Esophagus squamous epithelium (tissue), 5 donors: ENCODE results near the gene FAM131C. TPM values are rescaled to one million over a fixed set of nuclear protein-coding genes. Genes with fewer than 3 reads are reported as not detected.
"Not testable (repeated sequence)": the region's sequence is repeated elsewhere in the genome, so short reads cannot be mapped to it uniquely, and the experiment has no call there.

Source experiments
- DNase-seq: peaks from one replicate; lab custom pipeline; 2025; lab: John Stamatoyannopoulos, UW
- H3K27ac ChIP-seq, 4 donors: fragments of 200-600 bp; sonication (generic); one replicate each; pipeline ENCODE4 v1.5.1; 2016 to 2019; ENCODE audit warnings: mild to moderate bottlenecking in 1 of 4
- H3K27me3 ChIP-seq, 4 donors: fragments of 200-600 bp; sonication (generic); 1 replicate in 3 of 4; 2 replicates in 1 of 4; pipeline versions ENCODE4 v1.5.1 to v1.6.0; 2017 to 2021; ENCODE audit warnings: antibody characterized with exemption in 1 of 4
- H3K36me3 ChIP-seq, 3 donors: fragments of 200-600 bp; sonication (generic); one replicate each; pipeline ENCODE4 v1.5.1; 2016 to 2019
- H3K4me1 ChIP-seq, 3 donors: fragments of 200-600 bp; sonication (generic); one replicate each; pipeline ENCODE4 v1.5.1; 2017 to 2019
- H3K4me3 ChIP-seq, 4 donors: fragments of 200-600 bp; sonication (generic); 1 replicate in 3 of 4; 2 replicates in 1 of 4; pipeline ENCODE4 v1.5.1; 2016 to 2019; ENCODE audit warnings: mild to moderate bottlenecking in 2 of 4, moderate library complexity in 1 of 4
- H3K9me3 ChIP-seq, 3 donors: fragments of 200-600 bp; sonication (generic); one replicate each; pipeline ENCODE4 v1.5.1; 2016 to 2019
- CTCF ChIP-seq, 6 experiments: fragments of 450-650 bp in 4 of 6; fragments of 200-600 bp in 2 of 6; sonication (generic) in 2 of 6; IDR thresholded peaks; one replicate each; pipeline ENCODE4 v1.5.1; 2016 to 2019; ENCODE audit warnings: antibody characterized with exemption in 6 of 6, mild to moderate bottlenecking in 4 of 6, moderate library complexity in 4 of 6
- POLR2A ChIP-seq, 4 donors: fragments of 450-650 bp; IDR thresholded peaks; one replicate each; pipeline ENCODE4 v1.6.1; 2017; ENCODE audit warnings: antibody characterized with exemption in 4 of 4, mild to moderate bottlenecking in 4 of 4, moderate library complexity in 3 of 4
- WGBS, 2 donors: methylation state at CpG; one replicate each; pipeline ENCODE4 v1.1.5; 2018; 5-methylcytosine and 5-hydroxymethylcytosine counted together
- intact Hi-C: fragments of 100-400 bp; cut with DNase I; formaldehyde crosslinking; loops from one replicate; pipeline ENCODE4 v1.15.0; 2022
- total RNA-seq, 4 donors: library from RNA; depleted of rRNA; stranded (reverse); fragments of >200 nt; gene quantifications; one replicate each; pipeline ENCODE4 v1.1.0, GENCODE V29; 2016
- donor health status: DM: yes; HTN: yes; CAD: no.

FAM131C gene
- total RNA-seq, 4 donors from 2014 or later = 1.6 to 4.5 TPM; not detected in 2

DNA sequence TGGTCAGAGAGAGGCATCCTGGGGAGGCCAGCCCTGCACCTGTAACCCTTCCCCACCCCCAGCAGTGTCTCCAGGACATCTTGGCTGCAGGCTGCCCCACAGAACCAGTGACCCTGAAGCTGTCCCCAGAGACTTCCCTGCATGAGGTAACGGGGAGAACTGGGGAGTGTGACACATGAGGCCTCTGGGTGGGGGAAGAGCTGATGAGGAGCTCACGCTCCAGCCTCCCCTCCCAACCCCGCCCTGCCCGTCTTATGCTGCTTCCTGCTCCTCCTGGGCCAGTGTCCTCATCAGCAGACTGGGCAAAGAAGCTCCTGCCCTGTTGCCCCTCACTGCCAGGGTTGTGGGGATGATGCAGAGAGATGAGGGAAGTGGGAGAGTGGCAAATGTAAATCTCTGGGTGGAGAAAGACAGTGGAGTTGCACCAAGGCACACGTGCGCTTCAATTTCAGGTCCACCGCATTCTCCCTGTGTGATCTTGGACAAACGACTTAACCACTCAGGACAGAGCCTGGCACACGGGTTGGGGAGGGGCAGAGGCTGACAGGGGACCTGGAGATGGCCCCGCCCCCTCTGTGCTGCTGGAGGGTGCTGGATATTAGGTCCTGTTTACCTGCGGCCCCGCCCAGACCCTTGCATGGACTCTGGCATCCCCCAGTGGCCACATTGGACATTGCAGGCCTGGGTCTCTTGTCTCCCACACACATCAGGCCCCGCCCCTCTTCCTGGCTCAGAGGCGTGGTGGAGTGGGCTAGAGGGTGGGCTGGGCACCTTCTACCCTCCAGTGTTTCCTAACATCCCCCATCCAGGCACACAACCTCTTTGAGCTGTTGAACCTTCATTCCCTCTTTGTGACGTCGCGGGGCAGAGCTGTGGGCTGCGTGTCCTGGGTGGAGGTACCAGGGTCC is 17.6 kb downstream of the FAM131C start:
- 44 to 51% methylated on average over 4 to 5 of the region's 18 CpGs for WGBS, 2 donors

GRCh38 chr1:16054598-16055540 is 18.6 kb downstream of the FAM131C start:
- TF ChIP-seq CTCF (IDR thresholded peaks at IDR 0.05) (no peak), POLR2A (IDR thresholded peaks at IDR 0.05) (no peak)
- Histone ChIP-seq H3K36me3 (no peaks in the 10 kb centered on the region), H3K9me3 (no peaks in the 10 kb centered on the region), H3K4me1 (peaks cover 0 to 10% (median 5%) of the 10 kb centered on the region in 3 donors), H3K27ac (no peak overlapping the region), H3K27me3 (no peaks in the 10 kb centered on the region), H3K4me3 (no peak overlapping the region)
- intact Hi-C loops = loop anchor here (10.0 kb wide), 1 partner anchor 50 kb away; the partner anchor contains the start of gene SRARP
- WGBS, 2 donors = 75 to 81% methylated on average over 2 to 6 of the region's 7 CpGs
- no peak for DNase-seq

More for the DNA sequence above, 17.6 kb downstream of the FAM131C start:
- H3K9me3 ChIP-seq = no peaks in the 10 kb centered on the region
- peak; percentile 28 for DNase-seq
- TF ChIP-seq POLR2A (IDR thresholded peaks at IDR 0.05) (no peak), CTCF (IDR thresholded peaks at IDR 0.05) (peak; percentile 85 to 98 (median 94))
- no peaks in the 10 kb centered on the region for H3K36me3 ChIP-seq
- H3K4me1 ChIP-seq = peaks cover 0 to 10% (median 5%) of the 10 kb centered on the region in 3 donors
- intact Hi-C loops = loop anchor here (10.0 kb wide), 1 partner anchor 51 kb away; the partner anchor contains the start of gene SRARP
- H3K27ac ChIP-seq = no peak overlapping the region
- H3K27me3 ChIP-seq = no peaks in the 10 kb centered on the region
- no peak overlapping the region for H3K4me3 ChIP-seq

- Histone ChIP-seq H3K27ac (no peak overlapping the region), H3K27me3 (peaks cover 0 to 3% (median 0%) of the 10 kb centered on the region in 4 donors), H3K9me3 (no peaks in the 10 kb centered on the region), H3K36me3 (no peaks in the 10 kb centered on the region), H3K4me3 (no peak overlapping the region), H3K4me1 (peaks cover 2 to 12% (median 6%) of the 10 kb centered on the region in 3 donors)
- intact Hi-C loops = loop anchor here (10.0 kb wide), 1 partner anchor 49 kb away; the partner anchor contains the start of gene SRARP
- 74 to 86% methylated on average over 3 of the region's 8 CpGs for WGBS, 2 donors
- TF ChIP-seq POLR2A (IDR thresholded peaks at IDR 0.05) = no peak
- no peak for TF ChIP-seq CTCF (IDR thresholded peaks at IDR 0.05)
- DNase-seq = no peak
Observed at GRCh38 chr1:16053781-16054502, 19.5 kb downstream of the FAM131C start.

GRCh38 chr1:16051949-16052348 is 21.5 kb downstream of the FAM131C start:
- intact Hi-C loops = loop anchor here (10.0 kb wide), 1 partner anchor 47 kb away; the partner anchor contains the start of gene SRARP
- WGBS, 2 donors = 80% methylated on average over 3 of the region's 12 CpGs; no CpG with 5 or more reads in 1 of the 2 donors
- H3K27ac ChIP-seq, H3K36me3 ChIP-seq, H3K9me3 ChIP-seq, H3K27me3 ChIP-seq, H3K4me3 ChIP-seq, DNase-seq: not testable (repeated sequence)
- peaks cover 7 to 22% (median 11%) of the 10 kb centered on the region in 3 donors for H3K4me1 ChIP-seq
